Endothelial cell of umbilical vein (primary cell): Measurements from ENCODE around the gene COL13A1. TPM values are rescaled to one million over a fixed set of nuclear protein-coding genes. Genes with fewer than 3 reads are reported as not detected.

Source experiments
- BruUV-seq: library from RNA; stranded (reverse); fragments of 400-500 nt; replicated peaks from 2 replicates; lab custom pipeline; 2021; lab: Mats Ljungman, UMichigan
- CTCF ChIA-PET: fragments of 300-600, 350-600 bp; sonication (Branson Sonifier 250); formaldehyde crosslinking; loops from one replicate; lab custom pipeline; 2021; ENCODE audit warnings: antibody characterized with exemption, inconsistent platforms; lab: Charles Lee
- POLR2A ChIA-PET: fragments of 300-600, 350-600 bp; sonication (Branson Sonifier 250); formaldehyde crosslinking; loops from one replicate; lab custom pipeline; 2021; ENCODE audit warnings: antibody characterized with exemption, inconsistent platforms; lab: Charles Lee
- DNase-seq: peaks from one replicate; pipeline ENCODE4 v3.0.0-alpha.2; 2011; ENCODE audit warnings: low read depth, low spot score
- FAIRE-seq: peaks from 2 replicates; lab custom pipeline; 2011; peaks lifted over from hg19 to GRCh38; lab: Jason Lieb, UNC
- H2AFZ ChIP-seq: 2 replicates; pipeline ENCODE4 v1.6.0; 2012; ENCODE audit warnings: low read depth, low read length, control low read depth, inconsistent platforms
- H3K27ac ChIP-seq: 2 replicates; pipeline ENCODE4 v1.5.1; 2011; ENCODE audit warnings: low read depth, mild to moderate bottlenecking, control low read depth, low read length, moderate library complexity; ENCODE audit not compliant: insufficient read depth
- H3K27me3 ChIP-seq, 2 experiments: 2 replicates each; pipeline versions ENCODE4 v1.6.0 to v1.6.1; 2011; ENCODE audit warnings: low read length in 2 of 2, mixed read lengths in 1 of 2; ENCODE audit not compliant: control insufficient read depth in 2 of 2, insufficient read depth in 2 of 2
- H3K36me3 ChIP-seq, 2 experiments: 2 replicates in 1 of 2; 3 replicates in 1 of 2; pipeline ENCODE4 v1.5.1; 2011; ENCODE audit warnings: low read length in 2 of 2, mild to moderate bottlenecking in 1 of 2, moderate library complexity in 1 of 2; ENCODE audit not compliant: control insufficient read depth in 2 of 2, insufficient read depth in 2 of 2; ENCODE audit errors: extremely low read depth in 1 of 2
- H3K4me1 ChIP-seq: 3 replicates; pipeline ENCODE4 v1.5.1; 2011; ENCODE audit warnings: mild to moderate bottlenecking, low read length; ENCODE audit not compliant: control insufficient read depth, insufficient read depth; ENCODE audit errors: extremely low read depth
- H3K4me2 ChIP-seq: 2 replicates; pipeline ENCODE4 v1.6.1; 2011; ENCODE audit warnings: low read length, control low read depth, mixed read lengths; ENCODE audit not compliant: insufficient read depth
- H3K4me3 ChIP-seq, 3 experiments: fragments of 200-600 bp in 1 of 3; sonication (generic), shearing (Covaris generic) in 1 of 3; replicated peaks in 1 of 3; 2 replicates each; pipeline ENCODE4 v1.5.1; 2011 to 2016; ENCODE audit warnings: control low read depth in 3 of 3, low read length in 3 of 3, mild to moderate bottlenecking in 2 of 3, inconsistent platforms in 1 of 3, low read depth in 1 of 3, moderate library complexity in 1 of 3; ENCODE audit not compliant: insufficient read depth in 1 of 3
- H3K79me2 ChIP-seq: 2 replicates; pipeline ENCODE4 v1.6.0; 2012; ENCODE audit warnings: low read length, inconsistent platforms; ENCODE audit not compliant: control insufficient read depth, insufficient read depth
- H3K9ac ChIP-seq: replicated peaks from 2 replicates; pipeline ENCODE3; 2011; ENCODE audit warnings: low read length, control low read depth; ENCODE audit not compliant: insufficient read depth; ENCODE audit errors: extremely low read depth
- H3K9me1 ChIP-seq: replicated peaks from 3 replicates; pipeline ENCODE4 v1.6.0; 2011; ENCODE audit warnings: mild to moderate bottlenecking, low read length; ENCODE audit not compliant: control insufficient read depth, insufficient read depth; ENCODE audit errors: extremely low read depth
- H3K9me3 ChIP-seq: replicated peaks from 2 replicates; pipeline ENCODE4 v1.5.1; 2012; ENCODE audit warnings: low read length, inconsistent platforms; ENCODE audit not compliant: control insufficient read depth, insufficient read depth
- H4K20me1 ChIP-seq: replicated peaks from 2 replicates; pipeline ENCODE3; 2011; ENCODE audit warnings: mild to moderate bottlenecking, low read length; ENCODE audit not compliant: control insufficient read depth, insufficient read depth; ENCODE audit errors: extremely low read depth
- EZH2 ChIP-seq: IDR thresholded peaks from 2 replicates; pipeline ENCODE4 v1.6.1; 2012; ENCODE audit warnings: borderline replicate concordance, low read depth, mild to moderate bottlenecking, moderate library complexity, low read length, inconsistent platforms; ENCODE audit not compliant: severe bottlenecking
- FOS ChIP-seq: IDR thresholded peaks from 2 replicates; pipeline ENCODE4 v1.6.1; 2011; ENCODE audit warnings: mild to moderate bottlenecking, low read length, moderate library complexity, borderline replicate concordance; ENCODE audit not compliant: insufficient read depth
- GATA2 ChIP-seq: IDR thresholded peaks from 2 replicates; pipeline ENCODE4 v1.7.0; 2011; ENCODE audit warnings: low read depth, mild to moderate bottlenecking, moderate library complexity, mixed read lengths, low read length; ENCODE audit not compliant: insufficient read length, insufficient read depth
- JUN ChIP-seq: IDR thresholded peaks from 2 replicates; pipeline ENCODE4 v1.6.1; 2011; ENCODE audit warnings: borderline replicate concordance, low read depth; ENCODE audit not compliant: insufficient read length, insufficient read depth
- MYC ChIP-seq: IDR thresholded peaks from one replicate; pipeline ENCODE4 v1.6.1; 2011; ENCODE audit warnings: mild to moderate bottlenecking, low read depth, low read length
- POLR2A ChIP-seq: IDR thresholded peaks from 2 replicates; pipeline ENCODE4 v1.6.1; 2012; ENCODE audit warnings: low read depth, mild to moderate bottlenecking, control low read depth, low read length
- POLR2AphosphoS5 ChIP-seq: IDR thresholded peaks from 2 replicates; pipeline ENCODE4 v1.6.1; 2012; ENCODE audit warnings: low read depth, mild to moderate bottlenecking, control low read depth, low read length, moderate library complexity; ENCODE audit not compliant: insufficient read depth
- dilution Hi-C: fragments of 300-500 bp; cut with MboI; formaldehyde crosslinking; loops from one replicate; pipeline ENCODE4 v1.15.0; 2019; ENCODE audit warnings: low sequenced_read_pairs; ENCODE audit not compliant: extremely low pct_ligation_motif_present
- intact Hi-C: fragments of 100-400 bp; cut with micrococcal nuclease; formaldehyde crosslinking; loops from one replicate; pipeline ENCODE4 v1.10.0; 2022
- polyA plus RNA-seq, 4 experiments: library from polyadenylated mRNA; depleted of rRNA in 3 of 4; stranded (reverse) in 3 of 4; unstranded in 1 of 4; fragments of >200 nt; gene quantifications; 2 replicates each; pipeline versions ENCODE4 v1.2.1 to v1.2.3, GENCODE V29; 2011 to 2012; ENCODE audit warnings: missing spikeins in 1 of 4
- total RNA-seq: library from RNA; stranded (reverse); gene quantifications from 2 replicates; pipeline ENCODE4 v1.2.3, GENCODE V29; 2021
- TF ChIP-seq, protein P1 (sequence below): IDR thresholded peaks from 2 replicates; pipeline ENCODE4 v1.6.1; 2011; ENCODE audit not compliant: insufficient read depth, insufficient read length
- TF ChIP-seq, protein P2 (sequence below), 2 donors: IDR thresholded peaks; 1 replicate in 1 of 2; 2 replicates in 1 of 2; pipeline ENCODE4 v1.5.1; 2011; ENCODE audit warnings: low read length in 2 of 2, mild to moderate bottlenecking in 2 of 2, moderate library complexity in 2 of 2, control low read depth in 1 of 2, inconsistent platforms in 1 of 2, low read depth in 1 of 2; ENCODE audit not compliant: insufficient read depth in 1 of 2; ENCODE audit errors: extremely low read depth in 1 of 2

Gene COL13A1
- total and polyA plus RNA-seq, 2 donors (not counting 3 experiments of a cell fraction or from before 2014, with no cell fraction given) = 21.4 to 47.5 TPM

DNA sequence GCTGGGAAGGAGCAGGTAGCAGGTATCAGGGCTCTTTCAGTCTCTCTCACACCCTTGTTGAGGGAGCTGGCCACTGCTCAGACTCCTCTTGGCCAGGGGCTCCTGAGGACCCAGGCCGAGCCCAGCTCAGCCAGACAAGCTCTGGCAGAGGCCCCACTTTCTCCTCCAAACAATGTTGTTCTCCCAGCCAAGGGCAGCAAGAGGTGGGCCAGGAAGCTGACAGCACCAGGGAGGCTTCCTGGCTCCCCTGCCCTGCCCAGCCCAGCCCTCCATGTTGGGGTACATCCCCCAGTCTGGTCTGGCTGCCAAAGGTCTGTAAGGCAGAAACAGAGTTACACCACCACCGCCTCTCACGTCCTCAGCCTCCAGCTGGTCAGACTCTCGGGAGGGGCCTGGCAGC lies 33.9 kb upstream of the COL13A1 start:
- BruUV-seq = no TSS peak
- CTCF ChIA-PET = interaction anchor here (1.0 to 4.0 kb wide), 3 partner anchors 19 to 147 kb away, joined by 3 to 24 read pairs (median 4); no protein-coding TSS in a partner anchor

DNA sequence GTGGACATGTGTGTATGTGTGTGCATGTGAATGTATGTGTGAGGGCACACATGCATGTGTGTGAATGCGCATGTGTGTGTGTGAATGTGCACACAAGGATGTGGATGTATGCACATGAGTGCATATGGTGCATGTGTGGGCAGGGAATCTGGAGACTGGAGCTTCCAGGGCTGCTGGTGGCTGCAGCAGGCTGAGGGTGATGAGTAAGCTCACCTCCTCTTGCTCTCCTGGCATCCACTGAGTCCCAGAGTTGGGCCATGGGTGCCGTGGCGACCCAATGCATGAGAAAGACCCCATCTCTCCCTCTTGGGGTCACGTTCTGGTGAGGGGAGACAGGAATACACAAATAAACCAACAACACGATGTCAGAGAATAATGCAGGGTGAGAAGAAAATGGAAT lies 33.3 kb upstream of the COL13A1 start:
- no peaks in the 10 kb centered on the region for H3K9me3 ChIP-seq
- no TSS peak for BruUV-seq
- no peaks in the 10 kb centered on the region for H3K79me2 ChIP-seq
- intact Hi-C loops (no loop called here), dilution Hi-C loops (no loop called here)
- no peak overlapping the region for H3K4me2 ChIP-seq
- peaks cover 13% of the 10 kb centered on the region for H3K4me1 ChIP-seq
- no peak overlapping the region for H3K27ac ChIP-seq
- no peaks in the 10 kb centered on the region for H3K36me3 ChIP-seq
- POLR2A ChIA-PET = no interaction called here
- H3K27me3 ChIP-seq = peaks cover 0 to 3% of the 10 kb centered on the region in 2 experiments
- no peak overlapping the region for H2AFZ ChIP-seq
- DNase-seq (no peak), FAIRE-seq (no peak)
- no peak overlapping the region for H3K9ac ChIP-seq
- H3K4me3 ChIP-seq = no peak overlapping the region
- H4K20me1 ChIP-seq = no peaks in the 10 kb centered on the region
- no peaks in the 10 kb centered on the region for H3K9me1 ChIP-seq
- CTCF ChIA-PET = interaction anchor here (1.1 to 4.0 kb wide), 7 partner anchors 10 to 146 kb away, joined by 3 to 24 read pairs (median 3); no protein-coding TSS in a partner anchor
- no peak for TF ChIP-seq JUN
- no peak for TF ChIP-seq EZH2
- TF ChIP-seq POLR2AphosphoS5 = no peak
- TF ChIP-seq MYC = no peak
- TF ChIP-seq, protein P1, sequence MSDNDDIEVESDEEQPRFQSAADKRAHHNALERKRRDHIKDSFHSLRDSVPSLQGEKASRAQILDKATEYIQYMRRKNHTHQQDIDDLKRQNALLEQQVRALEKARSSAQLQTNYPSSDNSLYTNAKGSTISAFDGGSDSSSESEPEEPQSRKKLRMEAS = no peak
- no peak for TF ChIP-seq GATA2
- no peak for TF ChIP-seq FOS
- no peak for TF ChIP-seq POLR2A
- TF ChIP-seq, protein P2, sequence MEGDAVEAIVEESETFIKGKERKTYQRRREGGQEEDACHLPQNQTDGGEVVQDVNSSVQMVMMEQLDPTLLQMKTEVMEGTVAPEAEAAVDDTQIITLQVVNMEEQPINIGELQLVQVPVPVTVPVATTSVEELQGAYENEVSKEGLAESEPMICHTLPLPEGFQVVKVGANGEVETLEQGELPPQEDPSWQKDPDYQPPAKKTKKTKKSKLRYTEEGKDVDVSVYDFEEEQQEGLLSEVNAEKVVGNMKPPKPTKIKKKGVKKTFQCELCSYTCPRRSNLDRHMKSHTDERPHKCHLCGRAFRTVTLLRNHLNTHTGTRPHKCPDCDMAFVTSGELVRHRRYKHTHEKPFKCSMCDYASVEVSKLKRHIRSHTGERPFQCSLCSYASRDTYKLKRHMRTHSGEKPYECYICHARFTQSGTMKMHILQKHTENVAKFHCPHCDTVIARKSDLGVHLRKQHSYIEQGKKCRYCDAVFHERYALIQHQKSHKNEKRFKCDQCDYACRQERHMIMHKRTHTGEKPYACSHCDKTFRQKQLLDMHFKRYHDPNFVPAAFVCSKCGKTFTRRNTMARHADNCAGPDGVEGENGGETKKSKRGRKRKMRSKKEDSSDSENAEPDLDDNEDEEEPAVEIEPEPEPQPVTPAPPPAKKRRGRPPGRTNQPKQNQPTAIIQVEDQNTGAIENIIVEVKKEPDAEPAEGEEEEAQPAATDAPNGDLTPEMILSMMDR (IDR thresholded peaks at IDR 0.05; ENCODE audit: extremely low read depth in 1 of 2, insufficient read depth in 1 of 2, low read depth in 1 of 2, low read length in 2 of 2) = no peak

More for the DNA sequence above, 33.9 kb upstream of the COL13A1 start:
- Histone ChIP-seq H3K36me3 (no peaks in the 10 kb centered on the region), H3K4me2 (no peak overlapping the region), H2AFZ (no peak overlapping the region), H3K27ac (no peak overlapping the region), H3K9me1 (no peaks in the 10 kb centered on the region), H4K20me1 (no peaks in the 10 kb centered on the region), H3K9me3 (no peaks in the 10 kb centered on the region), H3K27me3 (peaks cover 0 to 3% of the 10 kb centered on the region in 2 experiments), H3K4me1 (peaks cover 13% of the 10 kb centered on the region), H3K4me3 (no peak overlapping the region), H3K9ac (no peak overlapping the region), H3K79me2 (no peaks in the 10 kb centered on the region)
- dilution Hi-C loops = no loop called here
- intact Hi-C loops = no loop called here
- FAIRE-seq (no peak), DNase-seq (no peak)
- TF ChIP-seq POLR2AphosphoS5 (no peak), MYC (no peak), GATA2 (no peak), POLR2A (no peak), JUN (no peak), EZH2 (no peak)
- TF ChIP-seq, protein P2 (IDR thresholded peaks at IDR 0.05; ENCODE audit: extremely low read depth in 1 of 2, insufficient read depth in 1 of 2, low read depth in 1 of 2, low read length in 2 of 2) = no peak
- POLR2A ChIA-PET = no interaction called here
